Stimulated activated CD8-positive, alpha-beta memory T cell treated with anti-CD3 and anti-CD28 coated beads, Interleukin-4, amount 100 ng/mL, for 24 hours (primary cell): ENCODE results near the gene NMS.

Source experiments
- DNase-seq: peaks from one replicate; pipeline ENCODE4 v3.0.0-alpha.2; 2020; ENCODE audit warnings: low read depth

NMS gene

DNA sequence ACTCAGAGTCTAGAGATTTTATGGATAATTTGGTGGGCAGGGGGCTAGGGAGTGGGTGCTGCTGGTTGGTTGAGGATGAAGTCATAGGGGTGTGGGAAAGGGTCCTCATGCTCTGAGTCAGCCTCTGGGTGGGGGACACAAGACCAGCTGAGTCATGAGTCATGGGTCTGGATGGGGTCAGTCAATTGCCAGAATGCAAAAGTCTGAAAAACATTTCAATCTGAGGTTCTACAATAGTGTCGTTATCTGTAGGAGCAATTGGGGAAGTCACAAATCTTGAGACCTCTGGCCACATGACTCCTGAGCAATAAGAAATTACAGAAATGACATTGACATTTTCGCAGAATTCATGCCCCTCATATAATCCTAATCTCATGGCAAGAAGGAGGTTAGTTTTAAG lies 15.1 kb downstream of the NMS start:
- DNase-seq = no peak

DNA sequence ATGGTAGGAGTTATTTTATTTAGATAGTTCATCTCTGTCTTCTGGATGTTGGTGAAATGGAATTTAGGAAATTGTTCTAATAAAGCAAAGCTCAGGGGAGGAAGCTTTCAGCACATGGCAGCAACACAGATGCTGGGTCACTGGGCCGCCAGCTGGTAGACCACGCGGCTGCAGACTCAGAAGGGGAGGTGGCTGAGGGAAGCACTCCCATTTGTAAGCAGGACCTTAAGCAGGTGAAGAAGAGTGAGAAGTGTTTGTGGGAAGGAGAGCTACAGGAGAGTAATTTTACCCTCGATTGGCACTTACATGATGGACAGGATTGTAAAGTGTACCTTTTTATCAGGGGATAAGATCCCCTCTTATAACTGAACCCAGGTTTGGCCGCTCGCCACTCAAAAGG lies 24.4 kb downstream of the NMS start:
- no peak for DNase-seq

DNA sequence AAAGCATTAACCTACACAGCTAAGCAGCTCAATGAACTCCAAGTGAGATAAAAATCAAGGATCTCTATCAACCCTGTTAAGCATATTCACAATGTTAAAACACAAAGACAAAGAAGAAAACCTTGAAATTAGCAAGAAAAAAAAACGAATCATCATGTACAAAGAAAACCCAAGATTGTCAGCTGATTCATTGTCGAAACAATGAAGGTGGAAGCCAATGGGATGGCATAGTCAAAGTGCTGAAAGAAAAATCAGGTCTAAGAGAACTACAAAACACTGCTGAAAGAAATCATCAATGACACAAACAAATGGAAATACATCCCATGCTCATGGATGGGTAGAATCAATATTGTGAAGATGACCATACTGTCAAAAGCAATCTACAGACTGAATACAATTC lies 32.5 kb downstream of the NMS start:
- no peak for DNase-seq

DNA sequence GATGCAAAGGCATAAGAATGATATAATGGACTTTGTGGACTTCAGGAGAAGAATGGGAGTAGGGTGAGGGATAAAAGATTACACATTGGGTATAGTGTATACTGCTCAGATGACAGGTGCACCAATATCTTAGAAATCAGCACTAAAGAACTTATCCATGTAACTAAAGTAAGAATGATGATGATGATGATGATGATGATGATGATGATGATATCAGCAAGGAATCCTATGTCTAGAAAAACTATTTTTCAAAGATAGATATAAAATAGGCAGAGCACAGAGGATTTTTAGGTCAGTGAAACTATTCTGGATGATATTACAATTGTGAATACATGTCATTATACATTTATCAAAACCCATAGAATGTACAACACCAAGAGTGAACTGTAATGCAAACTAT lies 34.3 kb downstream of the NMS start:
- DNase-seq = no peak

DNA sequence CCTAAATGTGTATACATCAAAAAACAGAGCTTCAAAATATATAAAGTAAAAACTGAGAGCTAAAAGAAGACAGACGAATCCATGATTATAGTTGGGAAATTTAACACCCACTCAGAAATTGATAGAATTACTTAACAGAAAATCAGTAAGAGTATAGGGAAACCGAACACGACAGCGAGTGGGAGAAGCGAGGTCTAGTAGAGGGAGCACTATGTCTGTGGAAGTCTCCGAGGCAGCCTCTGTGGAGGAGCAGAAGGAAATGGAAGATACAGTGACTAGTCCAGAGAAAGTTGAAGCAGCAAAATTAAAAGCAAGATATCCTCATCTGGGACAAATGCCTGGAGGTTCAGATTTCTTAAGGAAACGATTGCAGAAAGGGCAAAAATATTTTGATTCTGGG lies 38.8 kb downstream of the NMS start:
- DNase-seq = no peak

DNA sequence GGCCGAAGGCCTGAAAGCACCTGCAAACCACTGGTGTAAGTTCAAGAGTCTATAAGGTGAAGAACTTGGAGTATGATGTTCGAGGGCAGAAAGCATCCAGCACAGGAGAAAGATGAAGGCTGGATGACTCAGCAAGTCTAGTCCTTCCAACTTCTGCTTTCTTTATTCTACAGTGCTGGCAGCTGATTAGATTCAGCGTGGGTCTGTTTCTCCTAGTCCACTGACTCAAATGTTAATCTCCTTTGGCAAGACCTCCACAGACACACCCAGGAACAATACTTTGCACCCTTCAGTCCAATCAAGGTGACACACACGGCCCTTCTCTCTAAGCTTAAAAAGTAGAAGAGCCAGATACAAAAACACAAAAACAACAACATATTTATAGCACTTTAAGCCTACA lies 43.4 kb downstream of the NMS start:
- DNase-seq = no peak

DNA sequence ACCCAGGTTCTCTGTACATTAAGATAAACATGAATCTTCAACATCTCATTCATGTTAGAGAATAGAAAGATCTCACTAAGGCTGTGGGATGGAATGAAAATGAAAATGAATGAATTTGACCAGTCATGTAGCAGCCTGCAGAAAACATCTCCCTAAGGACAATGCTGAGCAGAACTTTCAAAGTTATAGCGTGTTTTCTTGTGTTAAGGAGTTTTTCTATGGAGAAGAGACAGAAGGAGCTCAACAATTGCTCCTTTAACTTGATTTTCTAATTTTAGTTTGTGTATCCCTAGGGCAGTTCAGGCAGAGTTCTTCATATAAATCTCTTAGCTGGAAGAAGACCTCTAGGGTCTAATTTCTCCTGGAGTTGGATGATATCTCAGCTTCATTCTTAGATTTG lies 47.3 kb downstream of the NMS start:
- no peak for DNase-seq

DNA sequence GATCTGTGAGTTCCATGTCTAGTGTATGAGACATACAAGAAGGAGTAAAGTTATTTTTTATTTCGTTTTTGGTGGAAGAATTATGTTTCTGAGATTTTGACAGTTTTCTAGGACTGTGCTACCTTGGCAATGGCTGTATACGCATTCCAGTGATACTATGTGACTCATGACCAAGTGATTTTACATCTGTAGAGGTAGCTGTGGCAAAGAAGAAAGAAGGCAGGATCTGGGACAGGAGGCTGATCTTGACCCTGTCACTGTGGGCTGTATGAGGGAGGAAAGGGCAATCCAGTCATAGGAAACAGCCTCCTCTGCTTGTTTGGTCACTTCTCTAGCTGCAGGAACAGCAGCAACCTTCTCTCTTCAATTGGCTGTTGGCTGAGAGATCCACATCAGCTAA lies 48.5 kb downstream of the NMS start:
- no peak for DNase-seq

DNA sequence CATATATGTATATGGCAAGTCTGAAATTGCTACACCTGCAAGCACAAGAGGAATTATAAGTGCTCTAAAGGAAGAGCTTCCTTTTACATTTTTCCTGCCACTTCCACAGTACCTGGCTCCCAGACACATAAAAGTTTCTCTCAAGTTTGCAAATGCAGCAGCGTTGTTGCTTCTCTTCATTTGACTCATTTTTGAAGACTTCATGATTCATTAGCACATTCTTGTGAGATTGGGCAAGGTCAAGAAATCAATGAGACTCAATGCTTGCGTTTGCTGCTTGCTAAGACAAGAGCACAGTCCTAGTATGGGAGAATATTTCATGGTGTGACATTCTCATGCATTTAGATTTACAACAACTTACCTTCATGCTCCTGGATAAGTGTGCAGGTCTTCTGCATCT lies 49.9 kb downstream of the NMS start:
- no peak for DNase-seq

DNA sequence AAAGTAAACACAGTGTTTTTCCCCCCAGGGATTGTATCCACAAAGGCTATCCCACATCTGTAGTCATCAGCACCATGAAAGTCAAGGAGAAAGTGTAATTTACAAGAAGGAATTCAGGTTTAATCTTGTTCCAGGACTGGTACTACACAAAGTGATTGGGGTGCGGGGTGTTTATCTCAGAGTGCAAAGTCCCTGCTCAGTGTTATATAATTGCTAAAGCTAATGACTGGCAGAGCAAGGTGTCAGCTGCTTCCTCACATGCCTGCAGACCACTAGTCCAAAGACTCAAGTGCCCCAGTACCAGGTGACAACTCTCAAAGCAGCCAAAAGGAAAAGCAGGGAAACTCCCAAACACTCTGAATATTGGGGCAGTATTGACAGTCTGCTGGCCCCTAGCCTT lies 52.1 kb downstream of the NMS start:
- DNase-seq = no peak

DNA sequence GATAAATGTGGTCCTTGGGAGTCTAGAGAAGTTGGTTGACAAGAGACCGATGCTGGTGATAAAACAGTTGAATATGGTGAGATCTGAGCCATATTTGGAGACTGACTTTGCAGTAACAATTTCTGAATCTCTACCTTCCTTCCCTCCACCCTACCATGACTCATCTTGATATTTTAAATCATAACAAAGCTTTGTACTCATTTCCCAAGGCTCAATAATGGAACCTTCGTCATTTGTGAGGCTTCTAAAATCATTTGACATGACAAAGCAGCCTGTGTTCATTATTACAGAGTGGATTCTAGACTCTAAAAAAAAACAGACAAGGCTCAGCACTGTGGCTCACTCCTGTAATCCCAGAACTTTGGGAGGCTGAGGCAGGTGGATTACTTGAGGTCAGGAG lies 54.0 kb downstream of the NMS start:
- DNase-seq = no peak

DNA sequence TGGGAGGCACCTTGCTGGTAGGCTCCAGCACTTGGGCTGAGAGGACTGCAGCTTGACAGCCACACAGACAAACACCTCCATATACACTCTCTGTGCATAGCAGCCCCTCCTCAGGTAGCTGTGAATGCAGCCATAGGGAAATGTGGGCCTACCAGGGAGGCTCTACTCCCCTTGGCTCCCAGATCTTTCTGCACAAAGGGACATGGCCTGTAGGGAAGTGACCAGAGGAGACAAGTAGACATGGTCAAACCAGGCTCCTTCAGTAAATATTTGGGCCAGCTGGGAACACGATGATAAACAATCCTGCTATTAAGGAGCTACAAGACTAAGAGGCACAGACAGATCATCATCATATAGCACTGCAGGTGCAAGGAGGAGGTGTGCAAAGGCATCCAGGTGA lies 56.6 kb downstream of the NMS start:
- DNase-seq = no peak

DNA sequence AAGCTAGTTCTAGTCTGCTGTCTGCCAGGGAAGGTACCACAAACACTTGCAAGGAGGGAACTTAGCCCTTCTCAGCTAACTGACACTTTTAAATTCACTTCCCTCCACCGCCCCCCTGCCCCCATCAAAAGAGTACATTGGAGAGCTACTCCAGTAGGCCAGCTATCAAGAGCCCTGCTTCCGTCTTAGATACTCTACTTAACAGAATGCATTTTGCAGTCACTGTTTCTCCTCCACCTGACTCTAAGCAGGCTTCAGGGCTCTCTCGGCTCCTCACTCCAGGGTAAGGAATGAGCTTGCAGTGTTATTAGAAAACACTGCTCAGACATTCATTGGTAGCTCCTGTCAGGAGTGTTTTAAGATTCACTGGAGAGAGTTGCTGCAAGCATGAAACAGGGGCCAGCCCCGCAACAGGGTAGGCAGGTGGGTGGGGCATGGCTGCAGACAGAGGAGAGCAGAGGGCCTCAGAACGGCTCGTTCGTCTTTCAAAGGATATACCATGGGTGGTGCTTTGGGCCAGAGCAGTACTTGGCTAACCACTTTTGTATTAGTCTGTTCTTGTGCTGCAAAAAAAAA lies 57.2 kb downstream of the NMS start:
- DNase-seq = no peak

DNA sequence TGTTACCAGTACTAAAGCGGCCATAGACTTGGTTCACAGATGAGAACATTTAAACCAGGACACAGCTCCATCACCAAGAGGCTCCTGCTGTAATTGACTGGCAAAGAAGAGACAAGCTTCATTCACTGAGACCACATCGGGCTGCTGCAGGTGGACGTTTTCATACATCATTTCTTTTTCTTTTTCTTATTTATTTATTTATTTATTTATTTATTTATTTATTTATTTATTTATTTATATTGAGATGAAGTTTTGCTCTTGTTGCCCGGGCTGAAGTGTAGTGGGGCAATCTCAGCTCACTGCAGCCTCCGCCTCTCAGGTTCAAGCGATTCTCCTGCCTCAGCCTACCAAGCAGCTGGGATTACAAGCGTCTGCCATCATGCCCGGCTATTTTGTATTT lies 58.9 kb downstream of the NMS start:
- no peak for DNase-seq

DNA sequence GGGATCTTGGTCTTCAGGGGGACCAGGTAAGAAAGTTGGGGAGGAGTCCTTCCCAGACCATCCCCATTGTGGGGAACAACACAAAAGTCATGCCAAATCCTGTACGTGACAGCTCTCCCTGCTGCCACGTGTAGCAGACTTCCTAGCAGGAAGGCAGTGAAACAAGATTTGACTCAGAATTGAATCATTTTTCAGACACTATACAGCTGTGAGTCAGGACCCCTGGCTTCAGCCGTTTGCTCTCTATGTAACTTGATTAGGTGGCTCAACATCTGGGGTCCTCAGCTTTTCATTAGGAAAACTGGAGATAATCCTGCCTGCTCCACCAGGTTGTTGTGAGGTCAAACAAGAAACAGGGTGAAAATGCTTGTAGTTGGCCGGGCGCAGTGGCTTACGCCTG lies 59.6 kb downstream of the NMS start:
- no peak for DNase-seq
